ENCODE results near the gene RASSF8.

- TF ChIP-seq CTCF (IDR thresholded peaks at IDR 0.05; ENCODE audit: control extremely low read depth in 1 of 3, insufficient read depth in 1 of 3, low read depth in 1 of 3, low read length in 3 of 3) (no peak), CEBPB (IDR thresholded peaks at IDR 0.05; ENCODE audit: low read depth, low read length) (no peak), CREB1 (IDR thresholded peaks at IDR 0.05) (no peak), RAD21 (IDR thresholded peaks at IDR 0.05 in 1 of 2, conservative IDR thresholded peaks at IDR 0.05 in 1 of 2; ENCODE audit: low read depth in 2 of 2, low read length in 2 of 2) (no peak), TAF1 (IDR thresholded peaks at IDR 0.05; ENCODE audit: low read depth, low read length) (no peak), EP300 (IDR thresholded peaks at IDR 0.05; ENCODE audit: borderline replicate concordance in 1 of 2, low read depth in 2 of 2, low read length in 2 of 2) (no peak), SAP30 (IDR thresholded peaks at IDR 0.05; ENCODE audit: insufficient read depth, insufficient replicate concordance, low read length) (no peak)
Measured at GRCh38 chr12:25960961-25961360, 2.5 kb downstream of the RASSF8 start.
